Astrocyte (in vitro differentiated cells and primary cell): ENCODE measurements around the gene TOR2A. TPM values are rescaled to one million over a fixed set of nuclear protein-coding genes. Genes with fewer than 3 reads are reported as not detected.

Experiments used
- DNase-seq: peaks from one replicate; pipeline ENCODE4 v3.0.0-alpha.2; 2010; ENCODE audit warnings: low read depth
- FAIRE-seq: peaks from 2 replicates; lab custom pipeline; 2011; peaks lifted over from hg19 to GRCh38; lab: Jason Lieb, UNC
- H2AFZ ChIP-seq: 2 replicates; pipeline ENCODE4 v1.6.0; 2012; ENCODE audit warnings: low read depth, low read length, inconsistent platforms
- H3K27ac ChIP-seq: 2 replicates; pipeline ENCODE4 v1.5.1; 2011; ENCODE audit warnings: low read depth, low read length, inconsistent platforms
- H3K27me3 ChIP-seq: 2 replicates; pipeline ENCODE4 v1.6.0; 2011; ENCODE audit warnings: low read length, inconsistent platforms; ENCODE audit not compliant: insufficient read depth
- H3K36me3 ChIP-seq: 2 replicates; pipeline ENCODE4 v1.5.1; 2011; ENCODE audit warnings: low read length, inconsistent platforms; ENCODE audit not compliant: insufficient read depth
- H3K4me1 ChIP-seq: 2 replicates; pipeline ENCODE4 v1.5.1; 2011; ENCODE audit warnings: low read length, inconsistent platforms; ENCODE audit not compliant: insufficient read depth
- H3K4me2 ChIP-seq: 2 replicates; pipeline ENCODE4 v1.6.0; 2012; ENCODE audit warnings: low read length, inconsistent platforms
- H3K4me3 ChIP-seq: 2 replicates; pipeline ENCODE4 v1.5.1; 2011; ENCODE audit warnings: low read depth, mild to moderate bottlenecking, low read length, inconsistent platforms; ENCODE audit not compliant: insufficient read depth
- H3K79me2 ChIP-seq: 2 replicates; pipeline ENCODE4 v1.6.0; 2012; ENCODE audit warnings: mild to moderate bottlenecking, low read length, inconsistent platforms; ENCODE audit not compliant: insufficient read depth
- H3K9ac ChIP-seq: 2 replicates; pipeline ENCODE4 v1.6.0; 2012; ENCODE audit warnings: mild to moderate bottlenecking, low read length, inconsistent platforms
- H3K9me3 ChIP-seq: 2 replicates; pipeline ENCODE4 v1.5.1; 2012; ENCODE audit warnings: low read depth, mild to moderate bottlenecking, low read length, inconsistent platforms; ENCODE audit not compliant: insufficient read depth
- H4K20me1 ChIP-seq: 2 replicates; pipeline ENCODE4 v1.6.0; 2012; ENCODE audit warnings: low read length, inconsistent platforms; ENCODE audit not compliant: insufficient read depth
- H3K27ac Mint-ChIP-seq: one replicate; pipeline ENCODE4 v1.8.0; 2021; ENCODE audit warnings: mild to moderate bottlenecking, mixed read lengths; ENCODE audit not compliant: unreplicated experiment
- H3K27me3 Mint-ChIP-seq: one replicate; pipeline ENCODE4 v1.8.0; 2021; ENCODE audit warnings: low read depth, mixed read lengths; ENCODE audit not compliant: unreplicated experiment
- H3K36me3 Mint-ChIP-seq: one replicate; pipeline ENCODE4 v1.8.0; 2021; ENCODE audit warnings: low read depth, mixed read lengths; ENCODE audit not compliant: unreplicated experiment
- H3K4me1 Mint-ChIP-seq: one replicate; pipeline ENCODE4 v1.8.0; 2021; ENCODE audit warnings: low read depth, mixed read lengths; ENCODE audit not compliant: unreplicated experiment
- H3K4me3 Mint-ChIP-seq: one replicate; pipeline ENCODE4 v1.8.0; 2021; ENCODE audit warnings: mild to moderate bottlenecking, moderate library complexity, mixed read lengths; ENCODE audit not compliant: unreplicated experiment
- H3K9me3 Mint-ChIP-seq: one replicate; pipeline ENCODE4 v1.8.0; 2021; ENCODE audit warnings: mild to moderate bottlenecking, mixed read lengths; ENCODE audit not compliant: unreplicated experiment
- EZH2 ChIP-seq: IDR thresholded peaks from 2 replicates; pipeline ENCODE4 v1.6.1; 2012; ENCODE audit warnings: mild to moderate bottlenecking, low read length, inconsistent platforms; ENCODE audit not compliant: insufficient read depth
- total RNA-seq: library from RNA; stranded (reverse); gene quantifications from 2 replicates; pipeline ENCODE4 v1.2.1, GENCODE V29; 2021
- TF ChIP-seq, protein P1 (sequence below): IDR thresholded peaks from 2 replicates; pipeline ENCODE4 v1.5.1; 2011; ENCODE audit warnings: low read depth, mild to moderate bottlenecking, inconsistent platforms, low read length, moderate library complexity; ENCODE audit not compliant: insufficient read depth

Gene TOR2A
- total RNA-seq, 1 donor from 2014 or later: 7.5 TPM

DNA sequence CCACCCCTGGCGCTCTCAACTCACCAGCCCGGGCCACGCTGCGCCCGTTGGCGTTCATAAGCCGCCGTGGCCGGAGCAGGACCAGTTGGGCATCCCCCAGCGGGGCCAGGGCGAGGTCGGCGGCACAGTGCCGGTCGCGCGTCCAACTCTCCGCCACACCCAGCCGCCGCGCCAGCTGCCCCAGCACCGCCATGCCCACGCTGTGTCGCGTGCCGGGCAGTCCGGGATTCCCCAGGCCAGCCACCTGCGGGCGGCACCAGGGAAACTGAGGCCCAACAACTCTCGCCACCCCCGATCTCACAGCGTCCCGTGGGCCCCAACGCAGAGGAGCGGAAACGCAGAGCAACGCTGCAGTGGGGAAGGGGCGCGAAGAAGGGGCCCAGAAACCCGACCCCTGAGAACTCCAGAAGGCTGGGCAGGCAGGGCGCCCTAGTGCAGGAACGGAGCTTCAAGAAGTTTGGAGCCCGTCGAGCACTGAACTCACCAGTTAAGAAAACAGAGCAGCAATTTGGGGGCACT, 20.1 kb downstream of the TOR2A start:
- H3K4me3 Mint-ChIP-seq: peak overlapping the region; percentile 99
- H3K9me3 ChIP-seq: no peaks in the 10 kb centered on the region
- H3K27ac ChIP-seq: peak overlapping the region; percentile 52
- H3K36me3 Mint-ChIP-seq: peaks cover 4% of the 10 kb centered on the region
- TF ChIP-seq, protein P1, sequence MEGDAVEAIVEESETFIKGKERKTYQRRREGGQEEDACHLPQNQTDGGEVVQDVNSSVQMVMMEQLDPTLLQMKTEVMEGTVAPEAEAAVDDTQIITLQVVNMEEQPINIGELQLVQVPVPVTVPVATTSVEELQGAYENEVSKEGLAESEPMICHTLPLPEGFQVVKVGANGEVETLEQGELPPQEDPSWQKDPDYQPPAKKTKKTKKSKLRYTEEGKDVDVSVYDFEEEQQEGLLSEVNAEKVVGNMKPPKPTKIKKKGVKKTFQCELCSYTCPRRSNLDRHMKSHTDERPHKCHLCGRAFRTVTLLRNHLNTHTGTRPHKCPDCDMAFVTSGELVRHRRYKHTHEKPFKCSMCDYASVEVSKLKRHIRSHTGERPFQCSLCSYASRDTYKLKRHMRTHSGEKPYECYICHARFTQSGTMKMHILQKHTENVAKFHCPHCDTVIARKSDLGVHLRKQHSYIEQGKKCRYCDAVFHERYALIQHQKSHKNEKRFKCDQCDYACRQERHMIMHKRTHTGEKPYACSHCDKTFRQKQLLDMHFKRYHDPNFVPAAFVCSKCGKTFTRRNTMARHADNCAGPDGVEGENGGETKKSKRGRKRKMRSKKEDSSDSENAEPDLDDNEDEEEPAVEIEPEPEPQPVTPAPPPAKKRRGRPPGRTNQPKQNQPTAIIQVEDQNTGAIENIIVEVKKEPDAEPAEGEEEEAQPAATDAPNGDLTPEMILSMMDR: no peak
- no peak for TF ChIP-seq EZH2
- H3K36me3 ChIP-seq: no peaks in the 10 kb centered on the region
- no peaks in the 10 kb centered on the region for H3K27me3 ChIP-seq
- no peaks in the 10 kb centered on the region for H3K9me3 Mint-ChIP-seq
- H3K27ac Mint-ChIP-seq: peak overlapping the region; percentile 97
- peaks cover 37% of the 10 kb centered on the region for H4K20me1 ChIP-seq
- H3K27me3 Mint-ChIP-seq: peaks cover 4% of the 10 kb centered on the region
- H3K4me3 ChIP-seq: peak overlapping the region; percentile 92
- peak overlapping the region; percentile 88 for H3K9ac ChIP-seq
- DNase-seq (no peak), FAIRE-seq (no peak)
- H3K4me1 Mint-ChIP-seq: peaks cover 2% of the 10 kb centered on the region
- peaks cover 12% of the 10 kb centered on the region for H3K4me1 ChIP-seq
- peak overlapping the region; percentile 91 for H2AFZ ChIP-seq
- H3K4me2 ChIP-seq: peak overlapping the region; percentile 100
- peaks cover 9% of the 10 kb centered on the region for H3K79me2 ChIP-seq

DNA sequence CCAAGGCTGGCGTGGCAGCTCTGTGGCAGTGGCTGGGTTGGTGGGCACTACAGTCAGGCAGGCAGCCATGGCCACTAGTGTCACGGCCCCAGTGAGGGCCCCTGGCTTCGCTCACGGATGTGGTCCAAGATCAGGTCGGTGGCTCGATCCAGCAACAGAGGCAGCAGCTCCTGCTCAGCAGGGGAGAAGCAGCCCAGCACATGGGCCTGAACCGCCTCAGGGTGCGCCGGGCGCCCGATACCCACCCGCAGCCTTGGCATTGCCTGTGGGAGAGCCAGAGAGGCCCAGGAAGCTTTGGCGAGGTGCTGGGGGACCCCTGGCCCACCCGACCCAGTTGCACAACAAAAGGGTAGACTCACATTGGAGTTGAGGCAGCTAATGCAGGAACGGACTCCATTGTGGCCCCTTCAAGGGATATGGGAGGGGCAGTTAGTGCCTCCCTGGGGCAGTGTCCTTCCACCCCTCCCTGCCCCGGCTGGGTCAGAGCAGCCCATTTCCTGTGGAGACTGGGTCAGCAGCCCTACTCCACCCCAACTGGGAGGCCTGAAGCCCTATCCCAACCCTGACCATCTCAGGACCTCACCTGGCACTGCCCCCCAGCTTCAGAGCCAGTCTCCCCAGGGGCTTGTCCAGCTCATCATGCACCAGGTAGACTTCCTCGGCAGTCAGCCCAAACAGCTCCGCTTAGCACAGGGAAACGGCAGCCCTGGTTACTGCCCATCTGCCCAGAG, 20.9 kb downstream of the TOR2A start:
- Mint-ChIP-seq H3K9me3 (no peaks in the 10 kb centered on the region), H3K27me3 (peaks cover 4% of the 10 kb centered on the region), H3K36me3 (peaks cover 6% of the 10 kb centered on the region), H3K4me3 (peak overlapping the region; percentile 85), H3K27ac (no peak overlapping the region), H3K4me1 (peaks cover 2% of the 10 kb centered on the region)
- H3K27ac ChIP-seq: no peak overlapping the region
- H3K79me2 ChIP-seq: peaks cover 9% of the 10 kb centered on the region
- H3K27me3 ChIP-seq: no peaks in the 10 kb centered on the region
- peaks cover 37% of the 10 kb centered on the region for H4K20me1 ChIP-seq
- H3K9me3 ChIP-seq: no peaks in the 10 kb centered on the region
- DNase-seq: no peak
- no peak overlapping the region for H2AFZ ChIP-seq
- peak overlapping the region; percentile 100 for H3K4me2 ChIP-seq
- TF ChIP-seq, protein P1: no peak
- no peak for TF ChIP-seq EZH2
- peaks cover 12% of the 10 kb centered on the region for H3K4me1 ChIP-seq
- peak overlapping the region; percentile 21 for H3K9ac ChIP-seq
- no peaks in the 10 kb centered on the region for H3K36me3 ChIP-seq
- peak overlapping the region; percentile 50 for H3K4me3 ChIP-seq
- no peak for FAIRE-seq

DNA sequence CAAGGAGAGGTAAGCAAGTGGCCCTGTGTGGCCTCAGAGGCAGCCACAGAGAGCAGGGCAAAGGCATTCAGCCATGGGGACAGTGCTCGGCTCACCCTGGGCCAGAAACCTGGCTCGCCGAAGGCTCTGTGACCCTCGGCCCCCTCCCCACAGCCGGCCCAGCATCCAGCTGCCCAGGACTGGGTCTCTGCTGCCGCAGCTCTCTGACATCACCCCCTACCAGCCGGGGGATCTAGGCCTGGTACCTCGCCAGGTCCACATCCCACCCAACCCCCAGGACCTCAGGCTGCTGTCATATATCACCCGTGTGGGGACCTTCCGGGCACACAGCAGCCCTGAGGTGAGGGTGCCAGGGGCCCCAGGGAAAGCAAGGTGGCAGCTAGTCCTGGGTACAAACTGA, 22.2 kb downstream of the TOR2A start:
- Histone ChIP-seq H2AFZ (no peak overlapping the region), H3K4me1 (peaks cover 12% of the 10 kb centered on the region), H4K20me1 (peaks cover 40% of the 10 kb centered on the region), H3K36me3 (no peaks in the 10 kb centered on the region), H3K27ac (no peak overlapping the region), H3K9ac (no peak overlapping the region), H3K27me3 (no peaks in the 10 kb centered on the region), H3K4me2 (no peak overlapping the region), H3K4me3 (no peak overlapping the region), H3K79me2 (peaks cover 9% of the 10 kb centered on the region), H3K9me3 (no peaks in the 10 kb centered on the region)
- no peak for DNase-seq
- Mint-ChIP-seq H3K27me3 (peaks cover 4% of the 10 kb centered on the region), H3K9me3 (no peaks in the 10 kb centered on the region), H3K4me3 (peak overlapping the region; percentile 34), H3K27ac (no peak overlapping the region), H3K4me1 (peaks cover 2% of the 10 kb centered on the region), H3K36me3 (peaks cover 12% of the 10 kb centered on the region)
- TF ChIP-seq, protein P1: no peak
- no peak for TF ChIP-seq EZH2
- FAIRE-seq: no peak
